Activated B cell treated with CpG ODN at 0.5 μM for 24 hours (primary cell): ENCODE data around the gene SURF1. TPM values are rescaled to one million over a fixed set of nuclear protein-coding genes. Genes with fewer than 3 reads are reported as not detected.
"Not testable (repeated sequence)": the region's sequence is repeated elsewhere in the genome, so short reads cannot be mapped to it uniquely, and the experiment has no call there.

Source experiments
- ATAC-seq: fragments of 200-7000 bp; cut with Tn5 transposase; one replicate; pipeline ENCODE4 v1.10.0; 2021; ENCODE audit warnings: low read depth, mild to moderate bottlenecking, moderate library complexity
- CTCF ChIA-PET: fragments of 350-600 bp; sonication (Branson Sonifier 250); formaldehyde crosslinking; loops from one replicate; lab custom pipeline; 2021; ENCODE audit warnings: antibody characterized with exemption; lab: Charles Lee
- POLR2A ChIA-PET: fragments of 350-600 bp; sonication (Branson Sonifier 250); formaldehyde crosslinking; loops from one replicate; lab custom pipeline; 2021; ENCODE audit warnings: antibody characterized with exemption; lab: Charles Lee
- DNase-seq: peaks from one replicate; pipeline ENCODE4 v3.0.0; 2022
- H3K27ac Mint-ChIP-seq: one replicate; pipeline ENCODE4 v1.8.0; 2020; ENCODE audit warnings: mixed read lengths
- H3K27me3 Mint-ChIP-seq: one replicate; pipeline ENCODE4 v1.8.0; 2021; ENCODE audit warnings: mixed read lengths
- H3K36me3 Mint-ChIP-seq: one replicate; pipeline ENCODE4 v1.8.0; 2021; ENCODE audit warnings: low read depth, mixed read lengths
- H3K4me1 Mint-ChIP-seq: one replicate; pipeline ENCODE4 v1.8.0; 2021; ENCODE audit warnings: mixed read lengths
- H3K4me3 Mint-ChIP-seq: one replicate; pipeline ENCODE4 v1.8.0; 2020; ENCODE audit warnings: mild to moderate bottlenecking, mixed read lengths
- H3K9me3 Mint-ChIP-seq: one replicate; pipeline ENCODE4 v1.8.0; 2020; ENCODE audit warnings: mixed read lengths
- intact Hi-C: fragments of 100-400 bp; cut with micrococcal nuclease; formaldehyde crosslinking; loops from one replicate; pipeline ENCODE4 v1.15.1; 2024
- total RNA-seq: library from RNA; stranded (reverse); gene quantifications from 2 replicates; pipeline ENCODE4 v1.2.3, GENCODE V29; 2022
- TF ChIP-seq, protein P1 (sequence below): fragments of 200-600 bp; IDR thresholded peaks from one replicate; pipeline ENCODE4 v1.8.0; 2022; ENCODE audit warnings: antibody characterized with exemption, mild to moderate bottlenecking

Gene SURF1
- total RNA-seq, 1 donor from 2014 or later: 33.6 TPM

GRCh38 chr9:133333011-133333410 is 23.3 kb downstream of the SURF1 start:
- Mint-ChIP-seq H3K27me3 (no peaks in the 10 kb centered on the region), H3K27ac (no peak overlapping the region), H3K4me3 (no peak overlapping the region), H3K36me3 (peaks cover 62% of the 10 kb centered on the region), H3K9me3 (no peaks in the 10 kb centered on the region), H3K4me1 (peaks cover 36% of the 10 kb centered on the region)
- POLR2A ChIA-PET: interaction anchor here (0.6 to 4.6 kb wide), 2 partner anchors 15 to 32 kb away, joined by 3 to 32 read pairs; partner anchors contain the start of genes MED22 and RPL7A
- no peak for DNase-seq
- CTCF ChIA-PET: no interaction called here
- intact Hi-C loops: loop anchor here (10.0 kb wide), 1 partner anchor 732 kb away; the partner anchor contains the start of gene BRD3
- TF ChIP-seq, protein P1, sequence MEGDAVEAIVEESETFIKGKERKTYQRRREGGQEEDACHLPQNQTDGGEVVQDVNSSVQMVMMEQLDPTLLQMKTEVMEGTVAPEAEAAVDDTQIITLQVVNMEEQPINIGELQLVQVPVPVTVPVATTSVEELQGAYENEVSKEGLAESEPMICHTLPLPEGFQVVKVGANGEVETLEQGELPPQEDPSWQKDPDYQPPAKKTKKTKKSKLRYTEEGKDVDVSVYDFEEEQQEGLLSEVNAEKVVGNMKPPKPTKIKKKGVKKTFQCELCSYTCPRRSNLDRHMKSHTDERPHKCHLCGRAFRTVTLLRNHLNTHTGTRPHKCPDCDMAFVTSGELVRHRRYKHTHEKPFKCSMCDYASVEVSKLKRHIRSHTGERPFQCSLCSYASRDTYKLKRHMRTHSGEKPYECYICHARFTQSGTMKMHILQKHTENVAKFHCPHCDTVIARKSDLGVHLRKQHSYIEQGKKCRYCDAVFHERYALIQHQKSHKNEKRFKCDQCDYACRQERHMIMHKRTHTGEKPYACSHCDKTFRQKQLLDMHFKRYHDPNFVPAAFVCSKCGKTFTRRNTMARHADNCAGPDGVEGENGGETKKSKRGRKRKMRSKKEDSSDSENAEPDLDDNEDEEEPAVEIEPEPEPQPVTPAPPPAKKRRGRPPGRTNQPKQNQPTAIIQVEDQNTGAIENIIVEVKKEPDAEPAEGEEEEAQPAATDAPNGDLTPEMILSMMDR: no peak
- ATAC-seq: no peak

GRCh38 chr9:133332381-133332730 is 23.9 kb downstream of the SURF1 start:
- intact Hi-C loops: loop anchor here (10.0 kb wide), 1 partner anchor 732 kb away; the partner anchor contains the start of gene BRD3
- DNase-seq: peak; percentile 10
- TF ChIP-seq, protein P1: no peak
- no peak overlapping the region for H3K27ac Mint-ChIP-seq
- H3K27me3 Mint-ChIP-seq: no peaks in the 10 kb centered on the region
- peaks cover 33% of the 10 kb centered on the region for H3K4me1 Mint-ChIP-seq
- no peaks in the 10 kb centered on the region for H3K9me3 Mint-ChIP-seq
- ChIA-PET POLR2A (interaction anchor here (1.4 kb wide), 1 partner anchor 16 kb away, joined by 3 read pairs; the partner anchor contains the start of genes MED22 and RPL7A), CTCF (no interaction called here)
- ATAC-seq: no peak
- peaks cover 67% of the 10 kb centered on the region for H3K36me3 Mint-ChIP-seq
- no peak overlapping the region for H3K4me3 Mint-ChIP-seq

DNA sequence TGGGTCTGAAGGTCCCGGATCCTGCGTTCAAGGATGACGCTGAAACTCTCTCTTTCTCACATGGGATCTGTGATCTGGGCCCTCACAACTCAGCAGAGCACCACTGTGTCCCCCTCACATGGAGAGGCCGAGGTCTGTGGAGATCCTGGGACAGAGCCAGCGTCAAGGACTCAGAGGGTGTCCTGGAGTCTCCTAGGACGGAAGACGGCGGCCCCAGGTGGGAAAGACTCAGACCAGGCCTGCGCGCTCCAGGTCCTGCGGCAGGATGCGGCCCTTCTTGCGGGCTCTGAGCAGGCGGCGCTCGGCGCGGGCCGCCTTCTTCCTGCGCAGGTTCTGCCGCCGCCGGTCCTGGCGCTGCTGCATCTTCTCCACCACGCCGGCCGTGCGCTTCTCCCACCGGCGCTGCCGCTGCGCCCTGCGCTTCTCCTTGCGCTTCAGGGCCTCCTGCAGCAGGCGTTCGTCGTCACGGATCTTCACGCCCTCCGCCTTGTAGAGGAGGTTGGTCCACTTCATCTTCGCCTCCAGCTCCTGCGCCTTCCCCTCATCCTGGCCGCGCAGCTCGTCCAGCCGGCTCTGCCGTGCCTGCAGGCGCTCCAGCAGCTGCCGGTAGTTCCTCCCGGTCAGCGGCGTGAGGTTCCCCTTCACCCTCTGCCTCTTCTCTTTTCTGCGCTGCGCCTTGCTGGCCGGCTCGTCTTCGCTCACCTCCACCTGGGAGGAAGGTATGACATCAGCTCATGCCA is 24.5 kb downstream of the SURF1 start:
- ATAC-seq (no peak), DNase-seq (peak; percentile 12)
- intact Hi-C loops: loop anchor here (10.0 kb wide), 1 partner anchor 733 kb away; the partner anchor contains the start of gene BRD3
- ChIA-PET CTCF (no interaction called here), POLR2A (interaction anchor here (1.4 kb wide), 1 partner anchor 16 kb away, joined by 3 read pairs; the partner anchor contains the start of genes MED22 and RPL7A)
- peaks cover 68% of the 10 kb centered on the region for H3K36me3 Mint-ChIP-seq
- TF ChIP-seq, protein P1: no peak
- H3K27ac Mint-ChIP-seq: no peak overlapping the region
- no peaks in the 10 kb centered on the region for H3K27me3 Mint-ChIP-seq
- H3K4me1 Mint-ChIP-seq: peaks cover 32% of the 10 kb centered on the region
- H3K4me3 Mint-ChIP-seq: no peak overlapping the region
- H3K9me3 Mint-ChIP-seq: no peaks in the 10 kb centered on the region

- Mint-ChIP-seq H3K9me3 (no peaks in the 10 kb centered on the region), H3K36me3 (peaks cover 68% of the 10 kb centered on the region), H3K27me3 (no peaks in the 10 kb centered on the region), H3K4me1 (peaks cover 26% of the 10 kb centered on the region), H3K27ac (no peak overlapping the region), H3K4me3 (no peak overlapping the region)
- POLR2A ChIA-PET: interaction anchor here (0.7 to 2.0 kb wide), 3 partner anchors 17 to 25 kb away, joined by 3 to 5 read pairs (median 3); partner anchors contain the start of genes MED22, RPL7A, SURF1 and SURF2
- DNase-seq: peak; percentile 12
- intact Hi-C loops: loop anchor here (10.0 kb wide), 1 partner anchor 734 kb away; the partner anchor contains the start of gene BRD3
- TF ChIP-seq, protein P1: no peak
- CTCF ChIA-PET: interaction anchor here (1.2 to 2.2 kb wide), 2 partner anchors 145 to 187 kb away, joined by 3 to 13 read pairs; no protein-coding TSS in a partner anchor
- no peak for ATAC-seq
These were observed 25.1 kb downstream of the SURF1 start for GRCh38 chr9:133331221-133331620.

DNA sequence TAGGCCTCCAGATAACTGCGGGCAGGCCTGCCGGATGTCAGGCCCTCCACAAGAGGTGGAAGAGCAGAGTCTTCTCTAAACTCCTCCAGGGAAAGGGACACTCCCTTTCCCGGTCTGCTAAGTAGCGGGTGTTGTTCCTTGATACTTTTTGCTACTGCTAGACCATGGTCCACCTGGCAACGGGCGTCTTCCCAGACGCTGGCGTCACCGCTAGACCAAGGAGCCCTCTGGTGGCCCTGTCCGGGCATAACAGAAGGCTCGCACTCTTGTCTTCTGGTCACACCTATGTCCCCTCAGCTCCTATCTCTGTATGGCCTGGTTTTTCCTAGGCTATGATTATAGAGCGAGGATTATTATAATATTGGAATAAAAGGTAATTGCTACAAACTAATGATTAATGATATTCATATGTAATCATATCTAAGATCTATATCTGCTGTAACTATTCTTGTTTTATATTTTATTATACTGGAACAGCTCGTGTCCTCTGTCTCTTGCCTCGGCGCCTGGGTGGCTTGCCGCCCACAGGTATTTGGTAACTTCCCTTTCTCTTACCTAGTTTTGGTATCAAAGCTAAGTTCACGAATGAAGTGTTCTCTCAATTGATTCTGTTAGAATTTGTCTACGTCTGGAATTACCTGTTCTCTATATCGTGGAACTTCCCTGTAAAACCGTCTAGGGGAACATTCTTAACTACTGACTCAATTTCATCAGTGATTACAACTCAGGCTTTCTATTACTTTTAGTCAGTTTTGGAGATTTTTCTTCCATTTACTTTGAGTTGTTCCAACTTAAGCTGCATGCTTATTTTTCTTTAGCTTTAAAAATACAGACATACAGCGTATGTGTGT is 26.8 kb downstream of the SURF1 start:
- H3K4me3 Mint-ChIP-seq, H3K9me3 Mint-ChIP-seq, H3K27me3 Mint-ChIP-seq, H3K27ac Mint-ChIP-seq, ATAC-seq: not testable (repeated sequence)
- peak; percentile 16 for DNase-seq
- intact Hi-C loops: loop anchor here (10.0 kb wide), 1 partner anchor 735 kb away; the partner anchor contains the start of gene BRD3
- Mint-ChIP-seq H3K4me1 (peaks cover 12% of the 10 kb centered on the region), H3K36me3 (peaks cover 62% of the 10 kb centered on the region)
- ChIA-PET CTCF (interaction anchor here (0.7 to 2.2 kb wide), 3 partner anchors 22 to 157 kb away, joined by 3 to 13 read pairs (median 3); no protein-coding TSS in a partner anchor), POLR2A (interaction anchor here (2.0 kb wide), 1 partner anchor 18 kb away, joined by 5 read pairs; the partner anchor contains the start of genes MED22 and RPL7A)
